Measurements from ENCODE around the gene WBP1L.

Gene WBP1L

DNA sequence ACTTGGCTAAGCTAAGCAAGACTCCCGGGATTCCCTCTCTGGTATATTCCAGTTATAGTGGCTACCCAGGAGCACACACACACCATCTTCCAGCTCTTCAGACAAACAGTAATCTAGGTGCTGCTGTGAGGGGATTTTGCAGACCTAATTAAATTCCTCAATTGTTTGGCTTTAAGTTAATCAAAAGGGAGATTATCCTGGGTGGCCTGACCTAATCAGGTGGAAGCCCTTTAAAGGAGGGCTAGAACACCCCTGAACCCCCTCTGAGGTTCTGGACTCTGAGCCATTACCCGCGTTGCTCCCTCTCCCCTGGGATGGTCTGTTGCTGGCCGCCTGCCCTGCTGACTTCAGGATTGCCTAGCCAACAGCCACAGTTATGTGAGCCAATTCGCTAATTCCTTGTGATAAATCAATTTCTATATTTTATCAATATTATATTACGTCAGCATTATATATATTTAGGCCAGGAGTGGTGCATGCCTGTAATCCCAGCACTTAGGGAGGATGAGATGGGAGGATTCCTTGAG is 22.9 kb upstream of the WBP1L start:
- no peak overlapping the region for H3K4me3 ChIP-seq (ENCODE audit: low read depth, low read length)
- TF ChIP-seq, protein P1, sequence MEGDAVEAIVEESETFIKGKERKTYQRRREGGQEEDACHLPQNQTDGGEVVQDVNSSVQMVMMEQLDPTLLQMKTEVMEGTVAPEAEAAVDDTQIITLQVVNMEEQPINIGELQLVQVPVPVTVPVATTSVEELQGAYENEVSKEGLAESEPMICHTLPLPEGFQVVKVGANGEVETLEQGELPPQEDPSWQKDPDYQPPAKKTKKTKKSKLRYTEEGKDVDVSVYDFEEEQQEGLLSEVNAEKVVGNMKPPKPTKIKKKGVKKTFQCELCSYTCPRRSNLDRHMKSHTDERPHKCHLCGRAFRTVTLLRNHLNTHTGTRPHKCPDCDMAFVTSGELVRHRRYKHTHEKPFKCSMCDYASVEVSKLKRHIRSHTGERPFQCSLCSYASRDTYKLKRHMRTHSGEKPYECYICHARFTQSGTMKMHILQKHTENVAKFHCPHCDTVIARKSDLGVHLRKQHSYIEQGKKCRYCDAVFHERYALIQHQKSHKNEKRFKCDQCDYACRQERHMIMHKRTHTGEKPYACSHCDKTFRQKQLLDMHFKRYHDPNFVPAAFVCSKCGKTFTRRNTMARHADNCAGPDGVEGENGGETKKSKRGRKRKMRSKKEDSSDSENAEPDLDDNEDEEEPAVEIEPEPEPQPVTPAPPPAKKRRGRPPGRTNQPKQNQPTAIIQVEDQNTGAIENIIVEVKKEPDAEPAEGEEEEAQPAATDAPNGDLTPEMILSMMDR (IDR thresholded peaks at IDR 0.05; ENCODE audit: low read depth, low read length, missing control alignments), result no peak
- no peak for DNase-seq (ENCODE audit: low read depth)

DNA sequence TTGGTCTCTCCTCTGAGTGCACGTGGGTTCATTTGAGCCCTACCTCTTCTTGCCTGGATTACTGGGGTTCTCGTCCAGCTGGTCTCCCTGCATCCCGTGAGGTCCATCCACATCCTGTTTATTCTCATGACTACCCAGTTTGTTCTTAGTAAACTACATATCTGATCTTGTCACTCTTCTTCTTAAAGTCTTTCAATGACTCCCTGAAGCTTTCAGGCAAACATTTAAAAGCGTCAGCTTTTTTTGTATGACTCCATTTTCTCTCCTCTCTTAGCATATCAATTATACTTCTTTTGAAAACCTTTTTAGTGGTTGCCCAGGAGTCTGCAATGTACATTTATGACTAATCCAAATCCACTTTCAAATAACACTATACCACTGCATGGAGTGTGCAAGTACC is 21.8 kb upstream of the WBP1L start:
- no peak overlapping the region for H3K4me3 ChIP-seq (ENCODE audit: low read depth, low read length)
- DNase-seq (ENCODE audit: low read depth), result no peak
- TF ChIP-seq, protein P1 (IDR thresholded peaks at IDR 0.05; ENCODE audit: low read depth, low read length, missing control alignments), result no peak

DNA sequence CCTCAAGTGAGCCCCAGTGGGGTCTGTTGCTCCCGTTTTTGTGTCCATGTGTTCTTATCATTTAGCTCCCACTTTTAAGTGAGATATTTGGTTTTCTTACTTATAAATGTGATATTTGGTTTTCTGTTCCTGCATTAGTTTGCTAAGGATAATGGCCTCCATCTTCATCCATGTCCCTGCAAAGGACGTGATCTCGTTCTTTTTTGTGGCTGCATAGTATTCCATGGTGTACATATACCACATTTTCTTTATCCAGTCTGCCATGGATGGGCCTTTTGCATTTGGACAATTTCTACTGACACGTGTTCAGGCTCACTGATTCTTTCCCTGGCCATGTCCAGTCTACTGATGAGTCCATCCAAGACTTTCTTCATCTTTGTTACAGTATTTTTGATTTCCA is 19.8 kb upstream of the WBP1L start:
- DNase-seq (ENCODE audit: low read depth), result no peak
- TF ChIP-seq, protein P1 (IDR thresholded peaks at IDR 0.05; ENCODE audit: low read depth, low read length, missing control alignments), result no peak

DNA sequence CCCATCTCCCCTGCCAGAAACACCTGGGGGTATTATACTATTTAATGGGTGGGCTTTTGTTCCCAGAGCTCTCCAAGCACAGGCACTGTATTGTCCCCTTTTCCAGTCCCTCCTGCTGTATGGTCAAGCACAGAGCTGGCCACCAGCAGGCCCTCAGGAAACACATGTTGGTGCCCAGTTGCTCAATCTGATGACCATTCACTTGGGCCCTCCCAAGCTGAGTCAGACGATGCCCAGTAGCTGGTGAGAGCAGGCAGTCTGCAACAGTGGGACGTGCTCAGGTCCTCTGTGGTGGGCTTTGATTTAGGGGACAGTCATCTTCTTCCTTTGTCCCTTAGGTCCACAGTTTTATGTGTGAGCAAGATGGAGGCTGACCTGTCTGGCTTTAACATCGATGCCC is 17.5 kb upstream of the WBP1L start:
- TF ChIP-seq, protein P1 (IDR thresholded peaks at IDR 0.05; ENCODE audit: low read depth, low read length, missing control alignments), result no peak
- no peak for DNase-seq (ENCODE audit: low read depth)
- no peak overlapping the region for H3K4me3 ChIP-seq (ENCODE audit: low read depth, low read length)

More for the DNA sequence above, 19.8 kb upstream of the WBP1L start:
- H3K4me3 ChIP-seq (ENCODE audit: low read depth, low read length), result no peak overlapping the region

DNA sequence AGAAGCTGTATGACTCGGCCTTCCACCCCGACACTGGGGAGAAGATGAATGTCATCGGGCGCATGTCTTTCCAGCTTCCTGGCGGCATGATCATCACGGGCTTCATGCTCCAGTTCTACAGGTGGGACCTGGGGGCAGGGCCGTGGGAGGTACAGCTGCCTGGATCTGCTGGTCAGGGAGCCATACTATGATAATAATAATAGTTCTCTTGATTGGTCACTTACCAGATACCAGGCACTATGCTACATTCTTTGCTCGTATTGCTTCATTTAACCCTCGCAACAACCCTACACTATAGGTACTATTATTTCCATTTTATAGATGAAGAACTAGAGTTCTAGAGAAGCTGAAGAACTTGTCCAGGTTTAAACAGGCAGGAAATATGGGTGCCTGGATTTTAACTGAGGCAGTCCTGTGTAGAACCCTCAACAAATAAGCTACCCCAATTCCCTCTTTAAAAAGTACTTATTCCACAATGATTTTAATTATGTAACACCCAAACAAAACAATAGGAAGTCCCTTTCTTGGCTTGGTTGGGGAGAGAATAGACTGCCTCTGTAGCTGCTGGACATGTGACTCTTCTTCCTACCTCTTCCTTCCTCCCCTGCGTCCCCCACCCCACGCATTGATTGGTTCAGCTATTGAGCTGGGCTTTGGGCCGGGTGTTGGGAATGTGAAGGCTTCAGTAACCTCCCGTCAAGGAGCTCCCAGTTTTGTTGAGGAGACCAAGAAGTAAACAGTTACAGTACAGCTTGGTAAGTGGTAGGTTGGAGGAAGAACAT is 16.5 kb upstream of the WBP1L start:
- no peak for DNase-seq (ENCODE audit: low read depth)
- TF ChIP-seq, protein P1 (IDR thresholded peaks at IDR 0.05; ENCODE audit: low read depth, low read length, missing control alignments), result no peak
- H3K4me3 ChIP-seq (ENCODE audit: low read depth, low read length), result no peak overlapping the region

DNA sequence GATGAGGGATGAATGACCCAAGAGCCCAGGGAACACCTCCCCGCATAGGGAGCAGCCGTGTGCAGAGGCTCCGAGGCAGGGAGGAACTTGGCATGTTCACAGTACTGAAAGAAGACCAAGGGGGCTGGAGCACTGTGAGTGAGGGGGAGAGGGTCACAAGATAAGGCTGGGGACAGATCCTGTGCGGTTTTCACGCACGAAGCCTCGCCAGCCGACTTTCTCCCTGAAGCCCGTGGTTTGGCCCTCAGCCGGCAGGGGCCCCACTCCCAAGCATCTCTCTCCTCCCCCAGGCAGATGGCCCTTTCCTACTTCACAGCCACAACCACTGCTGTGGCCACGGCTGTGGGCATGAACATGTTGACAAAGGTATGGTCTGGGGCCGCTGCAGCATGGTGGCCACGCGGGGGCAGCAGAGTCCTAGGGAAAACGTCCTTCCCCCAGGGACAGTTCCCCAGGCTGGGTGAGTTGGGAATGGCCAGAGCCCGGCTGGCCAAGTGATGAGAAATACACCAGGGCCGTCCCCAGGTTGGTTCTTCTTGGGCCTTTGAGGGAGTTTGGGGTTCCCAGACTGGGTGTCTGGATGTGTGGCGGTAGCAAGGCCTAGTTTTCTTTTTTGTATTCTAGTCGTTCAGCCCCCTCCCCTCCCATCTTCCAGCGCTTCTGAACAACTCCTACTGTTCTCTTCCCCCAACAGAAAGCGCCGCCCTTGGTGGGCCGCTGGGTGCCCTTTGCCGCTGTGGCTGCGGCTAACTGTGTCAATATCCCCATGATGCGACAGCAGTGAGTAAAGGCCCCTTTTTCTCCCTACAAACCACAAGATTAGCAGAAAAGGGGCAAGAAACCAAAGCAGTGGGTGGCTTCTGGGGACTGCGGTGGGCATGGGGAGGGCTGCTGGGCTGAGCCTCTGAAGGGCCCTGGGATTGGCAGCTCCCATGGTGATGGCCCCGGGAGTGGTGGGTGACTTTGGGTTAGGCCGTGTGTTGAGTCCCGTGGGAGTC is 14.4 kb upstream of the WBP1L start:
- TF ChIP-seq, protein P1 (IDR thresholded peaks at IDR 0.05; ENCODE audit: low read depth, low read length, missing control alignments), result peak; percentile 90
- DNase-seq (ENCODE audit: low read depth), result no peak
- H3K4me3 ChIP-seq (ENCODE audit: low read depth, low read length), result no peak overlapping the region

Data from GM12864 (cell line).